Lower leg skin (tissue), 3 donors: ENCODE data around the gene OGDH.

Source experiments
- POLR2A ChIP-seq, 2 donors: fragments of 450-650 bp; IDR thresholded peaks; one replicate each; pipeline ENCODE4 v1.6.1; 2016 to 2017; ENCODE audit warnings: antibody characterized with exemption in 2 of 2, mild to moderate bottlenecking in 1 of 2, moderate library complexity in 1 of 2
- TF ChIP-seq, protein P1 (sequence below), 3 donors: fragments of 450-650 bp; IDR thresholded peaks; one replicate each; pipeline ENCODE4 v1.5.1; 2016; ENCODE audit warnings: antibody characterized with exemption in 3 of 3, mild to moderate bottlenecking in 3 of 3, moderate library complexity in 2 of 3

DNA sequence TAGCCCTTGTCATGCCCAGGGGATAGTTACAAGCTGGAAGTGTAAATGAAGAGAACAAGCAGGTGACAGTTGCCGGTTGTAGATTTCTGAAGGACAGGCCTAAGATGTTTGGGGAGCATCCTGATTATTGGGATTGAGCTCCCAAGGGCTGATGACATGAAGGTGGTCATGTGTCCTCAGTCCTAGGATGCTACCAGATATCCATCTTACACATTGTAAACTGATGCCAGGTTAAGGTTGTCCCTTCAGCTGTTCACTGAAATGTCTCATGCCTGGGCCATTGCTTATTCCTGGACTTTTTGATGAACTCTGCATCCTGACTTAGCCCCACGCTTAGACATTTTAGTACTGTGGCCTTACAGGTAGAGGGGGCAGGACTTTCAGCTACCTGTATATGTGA, 143.6 kb downstream of the OGDH start:
- TF ChIP-seq, protein P1, sequence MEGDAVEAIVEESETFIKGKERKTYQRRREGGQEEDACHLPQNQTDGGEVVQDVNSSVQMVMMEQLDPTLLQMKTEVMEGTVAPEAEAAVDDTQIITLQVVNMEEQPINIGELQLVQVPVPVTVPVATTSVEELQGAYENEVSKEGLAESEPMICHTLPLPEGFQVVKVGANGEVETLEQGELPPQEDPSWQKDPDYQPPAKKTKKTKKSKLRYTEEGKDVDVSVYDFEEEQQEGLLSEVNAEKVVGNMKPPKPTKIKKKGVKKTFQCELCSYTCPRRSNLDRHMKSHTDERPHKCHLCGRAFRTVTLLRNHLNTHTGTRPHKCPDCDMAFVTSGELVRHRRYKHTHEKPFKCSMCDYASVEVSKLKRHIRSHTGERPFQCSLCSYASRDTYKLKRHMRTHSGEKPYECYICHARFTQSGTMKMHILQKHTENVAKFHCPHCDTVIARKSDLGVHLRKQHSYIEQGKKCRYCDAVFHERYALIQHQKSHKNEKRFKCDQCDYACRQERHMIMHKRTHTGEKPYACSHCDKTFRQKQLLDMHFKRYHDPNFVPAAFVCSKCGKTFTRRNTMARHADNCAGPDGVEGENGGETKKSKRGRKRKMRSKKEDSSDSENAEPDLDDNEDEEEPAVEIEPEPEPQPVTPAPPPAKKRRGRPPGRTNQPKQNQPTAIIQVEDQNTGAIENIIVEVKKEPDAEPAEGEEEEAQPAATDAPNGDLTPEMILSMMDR (IDR thresholded peaks at IDR 0.05): no peak
- no peak for TF ChIP-seq POLR2A (IDR thresholded peaks at IDR 0.05)
